HEK293 (cell line): ENCODE measurements around the gene SFXN2.

Experiments
- GLIS2 ChIP-seq: fragments of 450-650 bp; formaldehyde crosslinking; IDR thresholded peaks from 2 replicates; pipeline ENCODE4 v1.5.1; 2016; ENCODE audit warnings: missing biosample characterization, missing genetic modification characterization
- RBAK ChIP-seq: fragments of 450-650 bp; formaldehyde crosslinking; IDR thresholded peaks from 2 replicates; pipeline ENCODE4 v1.5.1; 2016; ENCODE audit warnings: missing biosample characterization, missing genetic modification characterization
- ZNF274 ChIP-seq, 2 experiments: fragments of 200-500 bp in 1 of 2; fragments of 450-650 bp in 1 of 2; sonication (Bioruptor generic) in 1 of 2; formaldehyde crosslinking in 1 of 2; IDR thresholded peaks; 2 replicates each; pipeline versions ENCODE4 v1.5.1 to v1.6.1; 2014 to 2016; ENCODE audit warnings: borderline replicate concordance in 1 of 2, inconsistent platforms in 1 of 2, low read length in 1 of 2, missing biosample characterization in 1 of 2, missing genetic modification characterization in 1 of 2
- ZNF335 ChIP-seq: fragments of 450-650 bp; formaldehyde crosslinking; conservative IDR thresholded peaks from 2 replicates; pipeline ENCODE4 v1.5.1; 2016; ENCODE audit warnings: missing biosample characterization, missing genetic modification characterization
- ZNF391 ChIP-seq: fragments of 450-650 bp; formaldehyde crosslinking; IDR thresholded peaks from 2 replicates; pipeline ENCODE4 v1.5.1; 2016; ENCODE audit warnings: low read depth, missing biosample characterization, missing genetic modification characterization, borderline replicate concordance
- ZNF830 ChIP-seq: fragments of 450-650 bp; IDR thresholded peaks from 2 replicates; pipeline ENCODE4 v1.5.0; 2018; ENCODE audit warnings: missing biosample characterization, missing genetic modification characterization, low read depth, mild to moderate bottlenecking, moderate library complexity
- ZSCAN23 ChIP-seq: fragments of 450-650 bp; formaldehyde crosslinking; IDR thresholded peaks from 2 replicates; pipeline ENCODE4 v1.5.1; 2016; ENCODE audit warnings: missing biosample characterization, missing genetic modification characterization
- TF ChIP-seq, protein P1 (sequence below): fragments of 450-650 bp; formaldehyde crosslinking; IDR thresholded peaks from 2 replicates; pipeline ENCODE4 v1.5.1; 2016; ENCODE audit warnings: missing biosample characterization, missing genetic modification characterization
- TF ChIP-seq, protein P2 (sequence below): fragments of 450-650 bp; formaldehyde crosslinking; IDR thresholded peaks from 2 replicates; pipeline ENCODE4 v1.5.1; 2016; ENCODE audit warnings: missing biosample characterization, missing genetic modification characterization, low read depth
- TF ChIP-seq, protein P3 (sequence below): fragments of 450-650 bp; formaldehyde crosslinking; IDR thresholded peaks from 2 replicates; pipeline ENCODE4 v1.5.1; 2016; ENCODE audit warnings: missing biosample characterization, missing genetic modification characterization
- TF ChIP-seq, protein P4 (sequence below): fragments of 450-650 bp; formaldehyde crosslinking; IDR thresholded peaks from 2 replicates; pipeline ENCODE4 v1.5.0; 2017; ENCODE audit warnings: missing biosample characterization, missing genetic modification characterization, borderline replicate concordance

DNA sequence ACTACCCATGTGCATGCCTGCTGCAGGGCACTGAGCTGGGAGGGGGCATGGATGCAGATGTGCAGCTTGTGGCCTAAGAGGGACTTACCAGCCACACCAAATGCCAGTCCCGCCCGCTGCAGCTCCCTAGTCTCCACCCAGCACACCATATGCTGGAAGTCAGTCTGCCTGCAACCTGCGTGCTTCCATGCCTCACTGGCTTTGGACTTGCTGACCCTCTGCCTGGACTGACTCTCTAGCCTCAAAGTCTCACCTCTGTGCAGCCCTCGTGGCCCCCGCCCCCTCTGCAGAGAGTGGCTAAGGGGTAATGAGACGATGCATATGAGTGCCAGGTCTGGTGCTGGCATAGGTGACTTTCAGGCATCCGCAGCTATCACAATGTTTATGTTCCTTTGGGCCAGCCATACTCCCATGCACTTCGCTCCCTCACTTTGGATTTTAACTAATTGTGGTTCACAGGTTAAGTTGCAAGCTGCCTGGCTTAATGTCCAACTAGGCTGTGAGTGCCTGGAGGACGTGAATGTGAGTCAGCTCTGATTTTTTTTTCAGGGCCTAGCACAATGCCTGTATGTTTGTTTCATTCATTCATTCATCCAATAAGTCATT is 48.4 kb upstream of the SFXN2 start:
- TF ChIP-seq, protein P1, sequence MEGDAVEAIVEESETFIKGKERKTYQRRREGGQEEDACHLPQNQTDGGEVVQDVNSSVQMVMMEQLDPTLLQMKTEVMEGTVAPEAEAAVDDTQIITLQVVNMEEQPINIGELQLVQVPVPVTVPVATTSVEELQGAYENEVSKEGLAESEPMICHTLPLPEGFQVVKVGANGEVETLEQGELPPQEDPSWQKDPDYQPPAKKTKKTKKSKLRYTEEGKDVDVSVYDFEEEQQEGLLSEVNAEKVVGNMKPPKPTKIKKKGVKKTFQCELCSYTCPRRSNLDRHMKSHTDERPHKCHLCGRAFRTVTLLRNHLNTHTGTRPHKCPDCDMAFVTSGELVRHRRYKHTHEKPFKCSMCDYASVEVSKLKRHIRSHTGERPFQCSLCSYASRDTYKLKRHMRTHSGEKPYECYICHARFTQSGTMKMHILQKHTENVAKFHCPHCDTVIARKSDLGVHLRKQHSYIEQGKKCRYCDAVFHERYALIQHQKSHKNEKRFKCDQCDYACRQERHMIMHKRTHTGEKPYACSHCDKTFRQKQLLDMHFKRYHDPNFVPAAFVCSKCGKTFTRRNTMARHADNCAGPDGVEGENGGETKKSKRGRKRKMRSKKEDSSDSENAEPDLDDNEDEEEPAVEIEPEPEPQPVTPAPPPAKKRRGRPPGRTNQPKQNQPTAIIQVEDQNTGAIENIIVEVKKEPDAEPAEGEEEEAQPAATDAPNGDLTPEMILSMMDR (tag by site-specific recombination), result no peak
- no peak for TF ChIP-seq ZNF830 (tag by site-specific recombination)
- no peak for TF ChIP-seq ZNF335 (tag by site-specific recombination)
- TF ChIP-seq, protein P2, sequence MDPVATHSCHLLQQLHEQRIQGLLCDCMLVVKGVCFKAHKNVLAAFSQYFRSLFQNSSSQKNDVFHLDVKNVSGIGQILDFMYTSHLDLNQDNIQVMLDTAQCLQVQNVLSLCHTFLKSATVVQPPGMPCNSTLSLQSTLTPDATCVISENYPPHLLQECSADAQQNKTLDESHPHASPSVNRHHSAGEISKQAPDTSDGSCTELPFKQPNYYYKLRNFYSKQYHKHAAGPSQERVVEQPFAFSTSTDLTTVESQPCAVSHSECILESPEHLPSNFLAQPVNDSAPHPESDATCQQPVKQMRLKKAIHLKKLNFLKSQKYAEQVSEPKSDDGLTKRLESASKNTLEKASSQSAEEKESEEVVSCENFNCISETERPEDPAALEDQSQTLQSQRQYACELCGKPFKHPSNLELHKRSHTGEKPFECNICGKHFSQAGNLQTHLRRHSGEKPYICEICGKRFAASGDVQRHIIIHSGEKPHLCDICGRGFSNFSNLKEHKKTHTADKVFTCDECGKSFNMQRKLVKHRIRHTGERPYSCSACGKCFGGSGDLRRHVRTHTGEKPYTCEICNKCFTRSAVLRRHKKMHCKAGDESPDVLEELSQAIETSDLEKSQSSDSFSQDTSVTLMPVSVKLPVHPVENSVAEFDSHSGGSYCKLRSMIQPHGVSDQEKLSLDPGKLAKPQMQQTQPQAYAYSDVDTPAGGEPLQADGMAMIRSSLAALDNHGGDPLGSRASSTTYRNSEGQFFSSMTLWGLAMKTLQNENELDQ (tag by site-specific recombination), result no peak
- no peak for TF ChIP-seq ZNF391 (tag by site-specific recombination)
- TF ChIP-seq, protein P3, sequence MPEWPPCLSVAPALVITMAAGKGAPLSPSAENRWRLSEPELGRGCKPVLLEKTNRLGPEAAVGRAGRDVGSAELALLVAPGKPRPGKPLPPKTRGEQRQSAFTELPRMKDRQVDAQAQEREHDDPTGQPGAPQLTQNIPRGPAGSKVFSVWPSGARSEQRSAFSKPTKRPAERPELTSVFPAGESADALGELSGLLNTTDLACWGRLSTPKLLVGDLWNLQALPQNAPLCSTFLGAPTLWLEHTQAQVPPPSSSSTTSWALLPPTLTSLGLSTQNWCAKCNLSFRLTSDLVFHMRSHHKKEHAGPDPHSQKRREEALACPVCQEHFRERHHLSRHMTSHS (tag by site-specific recombination), result no peak
- no peak for TF ChIP-seq ZNF274 (IDR thresholded peaks at IDR 0.05; ENCODE audit: low read length)
- TF ChIP-seq ZNF274 (tag by site-specific recombination; IDR thresholded peaks at IDR 0.05; ENCODE audit: borderline replicate concordance), result no peak
- TF ChIP-seq, protein P4, sequence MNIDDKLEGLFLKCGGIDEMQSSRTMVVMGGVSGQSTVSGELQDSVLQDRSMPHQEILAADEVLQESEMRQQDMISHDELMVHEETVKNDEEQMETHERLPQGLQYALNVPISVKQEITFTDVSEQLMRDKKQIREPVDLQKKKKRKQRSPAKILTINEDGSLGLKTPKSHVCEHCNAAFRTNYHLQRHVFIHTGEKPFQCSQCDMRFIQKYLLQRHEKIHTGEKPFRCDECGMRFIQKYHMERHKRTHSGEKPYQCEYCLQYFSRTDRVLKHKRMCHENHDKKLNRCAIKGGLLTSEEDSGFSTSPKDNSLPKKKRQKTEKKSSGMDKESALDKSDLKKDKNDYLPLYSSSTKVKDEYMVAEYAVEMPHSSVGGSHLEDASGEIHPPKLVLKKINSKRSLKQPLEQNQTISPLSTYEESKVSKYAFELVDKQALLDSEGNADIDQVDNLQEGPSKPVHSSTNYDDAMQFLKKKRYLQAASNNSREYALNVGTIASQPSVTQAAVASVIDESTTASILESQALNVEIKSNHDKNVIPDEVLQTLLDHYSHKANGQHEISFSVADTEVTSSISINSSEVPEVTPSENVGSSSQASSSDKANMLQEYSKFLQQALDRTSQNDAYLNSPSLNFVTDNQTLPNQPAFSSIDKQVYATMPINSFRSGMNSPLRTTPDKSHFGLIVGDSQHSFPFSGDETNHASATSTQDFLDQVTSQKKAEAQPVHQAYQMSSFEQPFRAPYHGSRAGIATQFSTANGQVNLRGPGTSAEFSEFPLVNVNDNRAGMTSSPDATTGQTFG, result no peak
- TF ChIP-seq GLIS2 (tag by site-specific recombination), result no peak
- no peak for TF ChIP-seq RBAK
- TF ChIP-seq ZSCAN23, result no peak
